GM12875 (cell line): ENCODE results near the gene F2RL3.

Experiments used
- H3K4me3 ChIP-seq: one replicate; pipeline ENCODE4 v1.5.1; 2011; ENCODE audit warnings: low read depth, low read length, control low read depth
- CTCF ChIP-seq: IDR thresholded peaks from 2 replicates; pipeline ENCODE4 v1.5.1; 2011; ENCODE audit warnings: low read depth, mild to moderate bottlenecking, control low read depth, inconsistent platforms, low read length, moderate library complexity, borderline replicate concordance; ENCODE audit not compliant: insufficient read depth

F2RL3 gene

GRCh38 chr19:16862826-16863415 lies 25.9 kb upstream of the F2RL3 start:
- no peak overlapping the region for H3K4me3 ChIP-seq
- no peak for TF ChIP-seq CTCF

- TF ChIP-seq CTCF = no peak
- H3K4me3 ChIP-seq = no peak overlapping the region
These were observed 21.6 kb upstream of the F2RL3 start for GRCh38 chr19:16867211-16867610.

GRCh38 chr19:16868423-16869130 lies 20.2 kb upstream of the F2RL3 start:
- TF ChIP-seq CTCF = no peak
- H3K4me3 ChIP-seq = no peak overlapping the region

GRCh38 chr19:16869331-16869972 lies 19.3 kb upstream of the F2RL3 start:
- no peak for TF ChIP-seq CTCF
- no peak overlapping the region for H3K4me3 ChIP-seq

GRCh38 chr19:16871871-16872270 lies 16.9 kb upstream of the F2RL3 start:
- no peak overlapping the region for H3K4me3 ChIP-seq
- no peak for TF ChIP-seq CTCF

DNA sequence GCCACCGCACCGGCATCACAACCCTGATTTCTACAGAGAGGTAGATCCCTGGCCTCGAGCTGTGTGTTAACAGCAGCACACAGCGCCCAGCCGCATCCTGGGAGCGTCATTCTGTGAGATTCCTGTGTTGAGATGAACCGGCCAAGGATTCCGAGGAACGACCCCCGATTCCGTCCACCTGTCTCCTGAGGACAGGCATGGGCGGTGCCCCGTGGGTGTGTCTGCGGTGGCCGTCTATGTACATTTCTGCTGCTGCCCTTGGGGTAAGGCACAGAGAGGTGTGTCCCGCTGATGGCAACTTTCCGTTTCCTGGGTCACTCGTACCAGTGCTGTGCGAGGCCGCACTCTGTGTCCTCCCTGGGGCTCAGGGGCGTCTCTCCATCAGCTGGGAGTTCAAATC lies 16.1 kb upstream of the F2RL3 start:
- H3K4me3 ChIP-seq = no peak overlapping the region
- no peak for TF ChIP-seq CTCF

DNA sequence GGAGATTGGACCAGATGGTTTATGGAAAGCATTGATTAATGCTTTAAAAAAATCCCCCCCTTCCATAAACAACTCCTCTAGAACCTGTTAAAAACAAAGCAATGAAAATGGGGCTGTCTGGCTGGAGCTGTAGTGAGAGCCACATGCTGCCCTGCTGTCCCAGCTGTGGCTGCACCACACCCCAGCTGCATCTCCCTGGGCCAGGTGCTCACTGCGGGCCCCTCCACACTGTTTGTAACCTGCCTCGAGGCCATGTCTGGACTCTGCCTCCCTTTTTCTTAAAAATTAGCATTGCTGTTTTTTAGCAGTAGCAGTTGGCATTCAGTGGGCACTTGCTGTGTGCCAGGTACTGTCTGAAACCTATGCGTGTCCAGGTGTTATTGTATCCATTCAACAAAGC lies 15.2 kb upstream of the F2RL3 start:
- TF ChIP-seq CTCF = no peak
- H3K4me3 ChIP-seq = no peak overlapping the region
